ENCODE results near the gene CMKLR1. TPM values are rescaled to one million over a fixed set of nuclear protein-coding genes. Genes with fewer than 3 reads are reported as not detected.

CMKLR1 gene
- total RNA-seq, 1 donor from 2014 or later, result not detected

DNA sequence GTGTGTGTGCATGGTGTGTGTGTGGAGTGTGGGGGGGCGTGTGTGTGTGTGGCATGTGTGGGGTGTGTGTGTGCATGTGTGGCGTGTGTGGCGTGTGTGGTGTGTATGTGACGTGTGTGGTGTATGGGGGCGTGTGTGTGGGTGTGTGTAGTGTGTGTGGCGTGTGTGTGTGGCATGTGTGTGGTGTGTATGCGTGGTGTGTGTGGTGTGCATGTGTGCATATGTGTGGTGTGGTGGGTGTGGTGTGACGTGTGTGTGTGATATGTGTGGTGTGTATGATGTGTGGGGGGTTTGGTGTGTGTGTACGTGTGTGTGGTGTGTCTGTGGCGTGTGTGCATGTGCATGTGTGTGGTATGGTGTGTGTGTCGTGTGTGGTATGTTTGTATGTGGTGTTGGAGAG is 24.1 kb upstream of the CMKLR1 start:
- intact Hi-C loops (cut with micrococcal nuclease), result no loop called here

DNA sequence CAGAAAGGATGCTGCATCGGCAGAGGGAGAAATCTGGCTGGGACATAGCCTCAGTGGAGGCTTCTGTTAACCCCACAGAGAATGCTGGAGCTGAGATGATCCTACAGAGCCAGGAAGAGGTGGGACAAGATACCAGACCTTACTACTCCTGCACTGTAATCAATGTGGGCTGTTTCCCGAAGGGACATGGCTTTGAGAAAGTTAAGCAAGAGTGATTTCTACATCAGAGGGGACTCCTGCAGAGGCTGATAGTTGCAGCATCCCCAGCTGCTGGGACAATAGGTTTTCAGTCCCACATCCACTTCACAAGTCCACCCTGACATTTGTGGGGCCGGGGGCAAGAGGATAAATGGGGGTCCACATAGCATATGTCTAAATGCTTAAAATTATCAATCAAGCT is 22.5 kb upstream of the CMKLR1 start:
- intact Hi-C loops (cut with micrococcal nuclease), result no loop called here

DNA sequence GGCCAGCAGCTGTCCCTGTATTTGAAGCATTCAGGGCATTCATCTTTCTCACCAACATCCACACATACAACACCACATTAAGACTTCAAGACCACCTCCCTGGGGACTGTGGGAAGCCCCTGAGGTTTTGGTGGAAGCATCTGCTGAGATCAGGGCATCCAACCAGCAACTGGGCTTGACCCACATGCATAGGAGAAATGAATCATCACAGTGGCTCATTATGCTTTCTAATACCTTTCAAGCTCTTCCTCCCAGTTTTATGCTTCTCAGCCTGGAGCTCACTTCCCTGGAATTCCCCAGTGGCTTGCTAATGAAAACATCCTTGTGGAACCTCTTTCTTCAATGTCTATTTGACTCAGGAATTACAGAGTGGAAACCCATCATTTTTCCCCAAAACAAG is 21.4 kb upstream of the CMKLR1 start:
- intact Hi-C loops (cut with micrococcal nuclease), result no loop called here

DNA sequence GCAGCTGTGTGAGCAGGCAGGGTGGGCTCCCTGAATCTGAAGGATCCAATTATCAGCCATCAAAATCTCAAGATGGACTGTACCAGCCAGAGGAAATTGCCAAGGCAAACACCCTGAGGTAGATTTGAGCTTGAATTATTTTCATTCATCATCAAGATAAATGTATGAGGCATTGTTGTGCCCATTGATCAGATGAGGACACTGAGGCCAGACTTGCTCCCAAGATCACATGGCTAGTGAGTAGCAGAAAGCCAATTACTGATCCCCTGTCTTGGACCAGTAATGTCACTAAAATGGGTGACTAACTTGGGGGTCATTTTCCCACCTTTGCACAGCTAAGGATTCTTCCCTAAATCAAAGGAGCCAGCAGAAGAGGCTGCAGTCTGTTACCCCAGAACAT is 20.9 kb upstream of the CMKLR1 start:
- intact Hi-C loops (cut with micrococcal nuclease), result no loop called here

DNA sequence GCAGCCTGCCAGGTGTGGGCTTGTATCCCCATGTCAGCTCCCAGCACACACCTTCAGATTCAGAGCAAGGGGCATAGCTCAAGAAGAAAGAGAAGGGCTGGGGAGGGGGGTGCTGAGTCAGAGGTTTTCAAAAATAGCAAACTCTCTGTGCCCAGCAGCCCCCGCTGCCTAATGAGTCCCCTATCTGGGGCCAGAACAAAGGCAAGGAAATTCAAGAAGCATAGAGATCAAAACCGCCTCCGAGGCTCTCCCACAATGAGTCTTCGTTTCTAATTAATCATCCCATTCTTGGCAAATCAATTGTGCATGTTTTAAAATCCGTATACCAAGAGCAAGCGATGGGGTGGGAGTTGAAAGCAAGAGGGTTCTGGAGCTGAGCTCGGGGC is 19.5 kb upstream of the CMKLR1 start:
- intact Hi-C loops (cut with micrococcal nuclease), result no loop called here

DNA sequence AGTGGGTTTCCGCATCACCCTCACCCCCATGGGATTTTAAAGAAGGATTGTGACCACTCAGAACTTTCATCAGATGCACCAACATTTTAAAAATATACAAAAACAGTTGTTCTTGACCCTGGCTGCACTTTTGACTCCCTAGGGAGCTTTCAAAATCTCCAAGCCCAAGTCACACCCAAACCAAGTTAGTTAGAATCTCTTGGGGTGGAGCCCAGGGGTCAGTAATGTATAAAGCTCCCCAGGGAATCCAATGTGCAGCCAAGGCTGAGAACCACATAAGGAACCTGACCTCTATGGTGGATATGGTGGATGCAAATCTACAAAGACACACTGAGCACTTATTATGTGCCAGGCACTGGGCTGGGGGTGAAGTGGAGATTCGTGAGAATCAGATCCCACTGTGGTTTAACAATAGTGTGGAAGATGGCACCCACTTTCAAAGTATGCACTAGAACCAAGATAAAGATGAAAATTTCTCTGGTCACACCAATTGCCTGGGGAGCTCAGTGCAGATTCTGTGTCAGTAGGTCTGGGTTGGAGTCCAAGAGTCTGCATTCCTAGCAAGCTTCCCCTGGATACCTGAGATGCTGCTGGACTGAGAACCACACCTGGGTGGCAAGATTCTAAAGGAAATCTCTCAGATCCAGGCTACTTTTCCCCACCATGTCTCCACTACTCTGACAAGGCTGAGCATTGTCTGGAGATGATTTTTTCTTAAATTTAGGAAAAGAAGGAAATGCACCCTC is 18.9 kb upstream of the CMKLR1 start:
- intact Hi-C loops (cut with micrococcal nuclease), result no loop called here

DNA sequence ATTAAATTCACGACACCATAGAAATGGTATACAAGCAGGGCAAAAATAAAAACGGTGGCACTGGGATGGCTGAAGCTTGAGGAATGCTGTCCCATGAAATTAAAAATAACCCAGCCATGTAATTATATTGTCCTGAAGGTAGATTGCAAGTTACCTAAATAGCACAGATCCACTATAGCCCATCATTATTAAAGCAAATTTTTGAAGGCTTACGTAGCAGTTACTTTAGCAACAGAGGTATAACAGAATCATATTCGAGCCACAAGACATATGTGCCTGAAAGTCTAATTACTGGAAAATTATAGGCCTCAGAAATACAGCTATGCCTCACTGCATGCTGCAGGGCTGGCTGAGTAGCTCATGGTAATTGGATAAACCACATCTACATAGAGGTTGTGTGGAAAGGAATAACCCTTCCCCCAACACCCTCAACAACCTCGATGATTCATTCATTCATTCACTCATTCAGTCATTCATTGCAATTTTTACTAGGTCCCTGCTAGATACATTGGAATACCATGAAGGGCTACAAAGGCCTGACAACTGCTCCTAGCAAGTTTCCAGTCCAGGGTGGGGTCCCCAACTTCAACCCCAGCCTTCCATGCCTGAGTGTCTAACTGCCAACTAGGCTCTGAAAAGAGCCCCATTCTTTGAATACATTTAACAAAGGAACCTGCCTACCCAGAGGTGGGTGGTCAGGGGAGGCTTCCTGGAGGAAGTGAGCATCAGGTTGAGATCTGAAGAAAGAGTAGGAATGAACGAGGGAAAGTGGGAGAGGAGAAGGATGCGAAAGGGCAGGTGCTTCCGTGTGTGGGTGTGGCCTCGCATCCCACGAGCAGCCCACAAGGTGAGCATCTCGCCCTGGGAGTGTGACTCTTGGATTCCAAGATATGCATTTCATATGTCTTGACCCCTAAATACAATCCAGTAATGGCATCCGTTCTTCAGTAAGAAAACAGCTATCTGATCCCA is 18.0 kb upstream of the CMKLR1 start:
- intact Hi-C loops (cut with micrococcal nuclease), result no loop called here

DNA sequence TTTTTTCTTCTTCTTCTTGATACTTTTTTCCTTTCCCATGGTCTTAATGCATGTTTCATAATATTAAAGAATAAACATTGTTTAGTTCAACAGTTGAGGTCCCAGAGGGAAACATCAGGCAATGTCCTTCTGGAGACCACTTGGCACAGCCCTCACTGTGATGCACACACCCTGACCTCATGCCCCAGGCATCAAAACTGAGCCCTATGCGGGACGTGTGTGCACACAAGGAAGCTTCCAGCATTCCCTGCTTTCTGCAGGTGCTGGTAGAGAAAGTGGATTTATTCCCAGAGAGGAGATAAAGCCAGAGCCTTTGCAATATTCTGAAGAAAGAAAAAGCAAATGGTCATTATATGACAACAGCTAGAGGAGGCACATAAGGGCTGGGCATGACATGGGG is 16.0 kb upstream of the CMKLR1 start:
- intact Hi-C loops (cut with micrococcal nuclease), result no loop called here

DNA sequence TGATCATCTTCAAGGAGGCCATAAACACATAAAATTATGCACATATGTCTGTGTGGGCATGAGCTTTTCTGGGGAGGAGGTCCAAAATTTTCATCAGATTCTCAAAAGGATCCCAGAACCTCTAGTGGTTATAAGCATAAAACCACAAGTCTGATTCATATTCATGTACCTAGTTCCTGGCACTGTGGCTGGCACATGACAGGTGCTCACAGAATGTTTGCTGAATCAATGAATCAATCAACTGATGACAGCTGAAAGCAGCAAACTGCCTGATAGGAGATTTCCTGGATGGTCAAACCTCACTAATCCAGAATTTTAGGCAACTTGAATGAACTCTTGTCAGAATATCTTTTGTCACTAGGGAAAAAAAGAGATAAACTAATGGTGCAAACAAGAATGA is 13.5 kb upstream of the CMKLR1 start:
- intact Hi-C loops (cut with micrococcal nuclease), result no loop called here

DNA sequence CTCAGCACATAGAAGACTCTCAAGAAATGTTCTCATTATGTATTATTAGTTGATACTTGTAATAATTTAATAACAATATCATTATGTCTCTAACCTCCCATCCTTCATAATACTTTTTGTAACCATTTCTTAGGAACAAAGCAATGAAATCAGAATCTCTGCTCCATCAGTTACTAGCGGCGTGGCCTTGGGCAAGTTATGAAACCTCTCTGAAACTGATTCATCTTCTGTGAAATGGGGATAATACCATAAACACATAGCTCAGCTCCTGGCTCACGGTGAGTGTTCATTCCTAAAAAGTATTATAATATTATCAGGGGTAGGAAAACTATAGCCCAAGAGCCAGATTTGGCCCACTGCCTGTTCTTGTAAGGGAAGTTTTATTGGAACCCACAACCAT is 11.4 kb upstream of the CMKLR1 start:
- intact Hi-C loops (cut with micrococcal nuclease), result no loop called here

DNA sequence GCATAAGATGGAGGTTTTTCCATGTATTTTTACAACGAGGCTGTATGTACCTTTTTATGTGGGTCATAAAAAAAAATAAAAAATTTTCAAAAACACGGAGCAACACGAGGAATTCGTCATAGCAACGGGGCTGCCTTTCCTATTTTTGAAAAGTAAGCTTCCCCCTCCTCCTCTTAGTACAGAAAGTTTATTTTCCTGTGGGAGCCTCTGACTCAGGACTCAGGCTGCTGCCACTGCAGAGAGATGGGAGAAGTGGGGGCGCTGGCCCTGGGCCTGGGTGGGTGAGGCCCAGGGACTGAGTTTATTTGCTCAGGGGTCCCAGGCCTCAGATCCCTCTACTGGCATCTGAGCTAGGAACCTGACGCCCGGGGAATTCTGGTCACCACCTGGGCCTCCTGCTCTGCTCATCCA is 10.2 kb upstream of the CMKLR1 start:
- intact Hi-C loops (cut with micrococcal nuclease), result no loop called here

DNA sequence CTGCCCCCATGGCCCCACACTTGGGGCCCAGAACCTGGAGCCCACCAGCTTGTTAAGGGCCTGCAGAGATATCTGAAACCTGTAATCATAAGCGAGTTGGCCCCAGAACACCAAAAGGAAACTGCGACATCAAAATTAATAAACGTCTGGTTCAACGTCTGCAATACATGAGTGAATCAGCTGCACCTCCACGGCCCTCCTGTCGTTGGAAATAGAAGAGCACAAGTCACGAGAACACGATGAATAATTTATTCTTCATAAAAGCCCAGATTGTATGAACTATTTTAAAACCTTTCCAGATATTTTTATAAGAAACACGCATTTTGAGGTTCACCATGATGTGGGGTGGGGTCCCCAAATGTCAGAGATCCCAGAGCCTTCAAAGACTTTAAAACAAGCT is 9.7 kb upstream of the CMKLR1 start:
- intact Hi-C loops (cut with micrococcal nuclease), result no loop called here

DNA sequence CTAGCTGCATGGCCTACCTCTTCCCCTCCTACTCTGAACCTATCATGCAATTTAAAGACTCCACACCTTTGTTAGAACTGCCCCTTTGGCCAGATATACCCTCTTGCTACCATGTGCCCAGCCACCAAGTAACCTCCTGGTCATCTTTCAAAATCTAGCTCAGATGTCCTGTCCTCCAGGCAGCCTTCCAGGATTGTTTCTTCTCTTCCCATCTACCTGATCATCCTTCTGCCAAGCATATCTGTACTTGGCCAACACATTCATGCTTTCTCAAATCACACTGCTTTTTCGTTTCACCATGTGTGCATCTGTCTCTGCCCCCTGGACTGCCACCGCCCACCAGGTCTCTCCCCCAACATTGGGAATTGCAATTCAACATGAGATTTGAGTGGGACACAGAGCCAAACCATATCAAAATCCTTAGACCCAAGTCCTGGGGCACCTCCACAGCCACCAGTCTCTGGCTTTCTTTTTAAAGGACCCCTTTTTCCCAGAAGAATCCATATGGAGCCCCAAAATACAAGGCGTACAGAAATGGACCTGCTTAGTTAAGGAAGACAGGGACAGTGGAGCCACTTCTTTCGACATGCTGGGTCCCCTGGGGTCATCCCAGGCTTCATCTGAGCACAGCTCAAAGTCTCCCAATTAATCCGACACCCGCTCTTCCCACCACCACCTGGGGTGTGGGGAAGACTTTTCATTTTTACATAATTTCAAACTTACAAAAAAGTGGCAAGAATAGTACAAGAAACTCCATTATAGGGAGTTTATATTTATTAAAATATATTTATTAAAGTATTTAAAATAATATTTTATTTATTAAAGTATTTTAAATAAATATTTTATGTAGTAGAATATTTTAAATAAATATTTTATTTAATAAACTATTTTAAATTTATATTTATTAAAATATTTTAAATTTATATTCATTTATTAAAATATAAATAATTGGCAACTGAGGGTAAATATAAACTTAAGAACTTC is 7.9 kb upstream of the CMKLR1 start:
- intact Hi-C loops (cut with micrococcal nuclease), result no loop called here

DNA sequence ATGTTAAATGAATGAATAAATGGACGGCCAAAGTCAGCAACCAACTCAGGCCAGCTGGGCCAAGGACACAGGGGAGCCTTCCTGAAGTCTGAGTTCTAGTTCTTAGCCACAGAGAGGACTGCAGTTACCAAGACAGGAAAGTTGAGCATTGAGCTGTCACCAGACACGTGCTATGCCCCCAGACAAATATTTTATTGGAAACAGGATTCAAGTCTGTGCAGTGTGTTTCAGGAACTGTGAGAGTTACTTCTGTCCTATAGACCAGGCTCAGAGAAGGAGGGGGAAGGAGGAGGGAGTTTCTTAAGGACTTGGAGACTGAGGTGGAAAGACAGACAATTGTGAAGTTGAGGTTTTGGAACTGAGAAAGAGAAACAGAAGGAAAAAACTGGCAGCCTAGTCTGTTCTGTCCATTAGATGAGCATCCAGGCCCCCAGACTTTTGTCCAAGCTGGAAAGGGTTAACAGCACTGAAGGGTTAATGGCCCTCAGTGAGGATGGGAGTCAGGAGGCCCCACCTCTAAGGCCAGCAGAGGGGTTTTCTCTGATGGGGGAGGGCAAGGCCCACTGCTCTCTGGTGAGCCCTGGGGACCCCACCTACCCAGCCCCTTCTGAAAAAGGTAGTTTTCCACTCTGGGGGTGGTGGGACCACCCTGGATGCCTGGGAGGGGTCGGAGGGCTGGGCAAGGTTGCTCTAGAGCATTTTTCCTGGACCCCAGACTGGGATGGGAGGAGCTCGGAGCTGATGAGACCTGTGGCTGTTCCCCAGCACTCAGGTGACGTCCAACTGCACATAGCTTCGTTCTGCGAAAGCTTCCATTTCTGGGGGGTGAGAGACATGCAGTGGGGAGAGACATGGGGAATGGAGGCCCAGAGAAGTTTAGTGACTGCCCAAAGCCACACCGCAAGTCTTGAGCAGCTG is 6.9 kb upstream of the CMKLR1 start:
- intact Hi-C loops (cut with micrococcal nuclease), result no loop called here

DNA sequence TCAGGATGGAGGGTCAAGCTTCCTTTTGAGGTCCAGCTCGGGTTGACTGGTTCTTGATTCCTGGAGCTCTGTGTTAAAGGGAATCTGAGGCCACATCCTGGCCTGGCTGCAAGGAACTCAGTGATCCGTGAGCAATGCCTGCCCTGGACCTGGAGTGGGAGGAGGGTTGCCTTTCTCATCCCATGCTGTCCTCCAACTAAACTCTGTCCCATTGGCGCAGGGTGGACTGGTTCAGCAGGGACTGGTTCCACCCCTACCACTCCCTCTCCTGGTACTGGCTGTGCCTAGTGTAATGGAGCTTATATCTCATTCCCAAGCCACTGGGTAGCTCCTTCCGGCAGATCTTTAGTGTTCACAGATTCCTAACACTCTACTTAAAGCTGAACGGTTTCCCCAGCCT is 3.9 kb upstream of the CMKLR1 start:
- intact Hi-C loops (cut with micrococcal nuclease), result no loop called here

DNA sequence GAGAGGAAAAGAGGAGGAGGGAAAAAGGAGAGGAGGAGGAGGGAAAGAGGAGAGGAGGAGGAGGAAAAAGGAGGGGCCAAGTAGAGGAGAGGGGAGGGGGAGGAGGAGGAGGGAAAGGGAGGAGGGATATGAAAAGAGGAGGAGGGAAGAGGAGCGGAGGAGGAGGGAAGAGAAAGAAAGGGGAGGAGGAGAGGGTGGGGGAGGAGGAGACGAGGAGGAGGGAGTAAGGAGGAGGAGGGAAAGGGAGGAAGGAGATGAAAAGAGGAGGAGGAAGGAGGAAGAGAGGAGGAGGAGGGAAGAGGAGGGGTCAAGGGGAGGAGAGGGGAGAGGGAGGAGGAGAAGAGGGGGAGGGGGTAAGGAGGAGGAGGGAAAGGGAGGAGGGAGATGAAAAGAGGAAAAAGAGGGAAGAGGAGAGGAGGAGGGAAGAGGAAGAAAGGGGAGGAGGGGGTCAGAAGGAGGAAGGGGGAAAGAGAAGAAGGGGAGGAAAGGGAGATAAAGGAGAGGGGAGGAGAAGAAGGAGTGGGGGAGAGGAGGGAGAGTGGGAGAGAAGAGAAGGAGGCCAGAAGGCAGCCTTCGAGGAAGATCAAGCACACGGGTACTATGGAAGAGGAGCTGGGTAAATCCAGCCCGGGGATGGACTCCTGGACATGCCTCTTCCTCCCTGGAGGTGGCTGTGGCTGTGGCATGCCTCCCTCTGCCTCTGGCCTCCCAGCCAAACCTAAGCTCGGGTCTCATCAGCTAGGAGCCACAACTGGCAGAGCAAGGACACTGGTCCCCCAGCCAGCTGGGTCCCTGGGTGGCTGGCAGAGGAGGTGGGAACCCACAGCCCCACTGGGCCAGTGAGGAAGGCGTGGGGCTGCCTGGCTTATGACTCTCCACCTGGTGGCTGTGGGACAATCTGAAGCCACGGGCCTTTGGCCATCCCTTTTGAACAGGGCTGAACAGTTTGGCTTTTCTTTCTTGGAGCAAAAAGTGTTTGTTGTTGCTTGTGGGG is 3.0 kb upstream of the CMKLR1 start:
- intact Hi-C loops (cut with micrococcal nuclease), result no loop called here

DNA sequence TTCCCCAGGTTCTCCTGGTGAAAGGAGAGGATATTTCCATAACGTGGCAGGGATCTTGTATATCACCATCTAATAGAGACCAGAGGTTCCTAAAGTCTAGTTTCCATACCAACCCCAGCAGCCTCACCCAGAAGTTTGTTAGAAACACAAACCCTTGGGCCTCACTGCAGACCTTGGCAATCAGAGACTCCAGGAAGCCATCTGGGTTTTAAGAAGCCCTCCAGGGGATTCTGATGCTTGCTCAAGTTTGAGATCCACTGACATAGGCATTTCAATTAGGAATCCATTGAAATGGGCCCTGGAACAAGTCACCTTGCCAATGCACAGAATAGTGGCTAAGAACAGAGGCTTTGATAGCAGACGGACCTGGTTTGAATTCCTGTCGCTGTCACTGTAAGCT is 2.2 kb upstream of the CMKLR1 start:
- intact Hi-C loops (cut with micrococcal nuclease), result no loop called here

DNA sequence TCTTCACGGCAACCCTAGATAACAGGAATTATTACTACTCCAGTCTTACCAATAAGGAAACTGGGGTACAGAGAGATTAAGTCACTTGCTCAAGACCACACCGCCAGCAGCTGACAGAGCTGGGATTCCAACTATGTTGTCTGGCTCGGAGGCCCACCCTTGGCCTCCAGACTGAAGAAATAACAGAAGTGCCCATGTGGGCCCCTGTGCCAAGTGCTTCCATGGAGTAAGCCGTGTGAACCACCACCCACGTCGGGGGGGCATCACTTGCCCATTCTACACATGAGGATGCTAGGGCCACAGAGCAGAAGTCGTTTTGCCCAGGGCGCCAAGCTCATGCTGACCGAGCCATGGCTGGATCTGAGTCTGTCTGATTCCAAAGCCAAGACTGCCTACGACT is 926 bp upstream of the CMKLR1 start:
- intact Hi-C loops (cut with micrococcal nuclease), result no loop called here

Measured in T-helper 2 cell treated with Interferon-gamma antibody and Interleukin-4, amounts not matched to agents 100 ng/mL and 5 ng/mL, for 36 hours (primary cell).